ENCODE results near the gene PRG2.
"Not testable (repeated sequence)": the region's sequence is repeated elsewhere in the genome, so short reads cannot be mapped to it uniquely, and the experiment has no call there.

Gene PRG2

GRCh38 chr11:57418131-57418530 lies 27.7 kb upstream of the PRG2 start:
- no peak for DNase-seq

GRCh38 chr11:57417056-57417455 lies 26.6 kb upstream of the PRG2 start:
- DNase-seq: no peak

DNA sequence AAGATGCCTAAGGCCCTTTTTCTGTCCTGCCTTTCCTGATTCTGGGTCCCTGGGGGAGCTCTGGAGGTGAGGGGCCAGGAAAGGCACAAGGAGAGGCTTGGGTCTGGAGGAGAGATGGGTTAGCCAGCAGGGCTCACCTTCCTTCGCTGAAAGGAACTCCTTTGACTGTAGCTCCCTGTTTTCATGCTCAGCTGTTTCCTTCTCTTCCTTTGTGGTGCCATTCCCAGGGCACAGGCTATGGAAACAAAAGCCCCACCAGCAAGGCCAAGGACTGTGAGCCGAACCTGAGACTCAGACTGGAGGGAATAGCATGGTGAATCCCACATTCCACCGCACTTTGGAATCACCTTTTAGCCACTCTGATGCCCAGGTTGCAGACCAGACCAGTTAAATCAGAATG lies 26.0 kb upstream of the PRG2 start:
- DNase-seq: no peak

- DNase-seq: no peak
Observed at GRCh38 chr11:57414612-57415212, 24.3 kb upstream of the PRG2 start.

DNA sequence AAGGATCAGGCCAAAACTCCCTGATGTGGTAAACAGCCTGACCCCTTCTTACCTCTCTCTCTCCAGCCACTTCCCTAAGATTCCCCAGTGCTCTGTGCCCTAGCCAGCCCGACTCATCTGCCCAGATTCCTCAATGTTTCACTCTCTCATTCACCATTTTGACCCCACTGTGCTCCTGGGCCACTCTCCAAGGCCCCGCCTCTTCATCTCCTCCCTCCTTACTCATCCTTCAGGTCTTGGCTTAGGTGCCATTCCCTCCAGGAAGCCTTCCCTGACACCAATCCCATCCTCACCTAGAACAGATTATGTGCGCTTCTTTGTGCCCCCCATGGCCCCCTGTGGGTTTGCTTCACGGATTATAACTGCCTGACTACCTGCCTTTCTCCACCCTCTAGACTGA lies 23.2 kb upstream of the PRG2 start:
- no peak for DNase-seq

DNA sequence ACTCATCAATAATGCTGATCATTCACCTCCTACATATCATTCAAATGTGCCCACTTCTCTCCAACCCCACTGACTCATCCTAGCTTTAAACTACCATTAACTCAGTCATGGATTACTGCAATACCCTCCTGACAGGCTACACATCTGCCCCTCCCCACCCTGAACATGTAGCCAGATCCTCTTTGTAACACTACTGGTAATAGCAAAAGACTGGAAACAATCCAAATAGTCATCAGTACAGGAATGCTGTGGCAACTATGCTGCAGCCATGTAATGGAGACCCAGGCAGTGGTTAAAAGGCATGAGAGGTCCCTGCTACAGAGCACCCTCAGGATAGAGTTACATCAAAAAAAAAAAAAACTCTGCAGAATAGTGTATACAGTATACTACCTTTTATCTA lies 19.8 kb upstream of the PRG2 start:
- DNase-seq: no peak

- no peak for DNase-seq
Observed at GRCh38 chr11:57409321-57410100, 19.1 kb upstream of the PRG2 start.

GRCh38 chr11:57408771-57409170 lies 18.3 kb upstream of the PRG2 start:
- DNase-seq: no peak

DNA sequence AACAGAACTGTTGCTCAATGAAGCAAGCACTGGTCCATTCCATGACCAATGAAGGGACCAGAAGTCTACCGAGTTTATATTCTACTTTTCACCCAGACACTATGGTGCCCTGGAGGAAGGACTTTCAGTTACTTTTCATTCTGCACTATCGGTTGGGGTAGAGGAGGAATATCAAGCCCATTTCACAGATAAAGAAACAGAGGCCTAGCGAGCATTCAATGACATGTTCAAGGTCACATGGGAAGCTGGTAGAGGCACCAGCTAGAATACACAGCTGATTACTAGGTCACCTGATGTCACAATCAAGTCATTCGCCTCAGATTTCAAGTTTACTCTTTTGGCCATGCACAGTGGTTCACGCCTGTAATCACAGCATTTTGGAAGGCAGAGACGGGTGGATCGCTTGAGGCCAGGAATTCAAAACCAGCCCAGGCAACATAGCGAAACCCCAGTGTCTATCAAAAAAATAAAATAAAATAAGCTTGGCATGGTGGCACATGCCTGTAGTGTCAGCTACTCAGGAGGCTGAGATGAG lies 17.6 kb upstream of the PRG2 start:
- DNase-seq: no peak

DNA sequence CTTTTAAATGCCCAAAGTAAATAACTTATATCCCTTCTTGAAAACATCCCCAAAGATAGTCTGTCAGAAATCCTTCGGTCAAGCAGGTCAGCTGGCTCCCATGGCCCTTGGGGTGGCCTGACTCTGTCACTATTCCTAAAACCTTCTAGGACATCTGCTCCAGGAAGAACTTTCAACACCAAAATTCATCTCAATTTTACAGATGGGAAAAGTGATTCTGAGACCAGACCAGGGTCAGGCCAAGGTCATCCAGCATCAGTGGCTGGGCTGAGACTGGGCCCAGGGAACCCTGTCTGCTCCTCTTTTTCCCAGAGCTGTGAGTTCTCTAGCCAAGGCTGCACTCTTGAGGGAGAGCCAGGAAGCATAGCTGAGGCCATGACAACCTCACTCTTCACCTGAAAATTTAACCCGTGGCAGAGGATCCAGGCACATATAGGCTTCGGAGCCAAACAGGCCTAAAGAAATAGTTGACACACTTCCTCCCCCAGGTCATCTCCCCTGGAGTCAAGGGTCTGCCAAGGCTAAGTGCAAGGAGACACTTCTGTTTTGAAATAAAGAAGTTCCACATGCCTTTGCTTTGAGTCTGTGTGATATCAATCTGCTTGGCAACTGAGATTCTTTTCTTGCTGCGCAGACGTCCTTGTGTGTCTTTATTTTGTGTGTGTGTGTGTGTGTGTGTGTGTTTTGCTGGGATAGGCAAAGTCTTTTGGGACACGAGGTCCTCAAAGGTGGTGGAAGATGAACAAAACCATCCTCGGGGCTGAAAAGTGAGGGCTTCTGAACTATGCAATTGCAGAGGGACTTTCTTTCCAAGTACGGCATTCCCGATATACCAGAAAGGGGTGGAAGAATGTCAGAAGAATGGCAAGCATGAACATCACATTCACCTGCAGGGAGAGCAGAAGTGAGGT lies 16.8 kb upstream of the PRG2 start:
- DNase-seq: no peak

DNA sequence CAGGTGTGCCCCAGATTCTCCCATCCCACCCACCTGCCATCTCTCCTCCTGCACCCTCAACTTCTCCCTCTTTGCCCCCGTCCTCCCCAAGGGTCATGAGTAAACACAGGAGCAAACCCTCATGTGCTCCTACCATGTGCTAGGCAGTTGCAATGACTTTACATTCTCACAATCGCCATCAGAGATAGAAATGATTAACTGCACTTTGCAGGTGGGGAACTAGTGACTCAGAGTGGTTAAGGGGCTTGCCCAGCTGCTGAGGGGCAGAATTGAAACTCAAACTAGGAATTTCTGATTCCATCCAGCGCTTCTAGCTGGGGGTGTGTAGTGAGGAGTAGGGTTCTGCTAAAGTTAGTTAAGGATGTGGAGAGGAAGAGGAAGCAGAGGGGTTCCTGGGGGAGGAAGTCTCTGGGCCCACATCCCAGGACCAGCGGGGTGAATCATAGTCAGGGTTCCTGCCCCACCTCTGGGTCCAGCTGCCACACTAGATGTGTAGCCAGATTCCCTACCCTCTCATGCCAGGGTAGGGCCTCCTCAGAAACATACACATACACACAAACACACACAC lies 16.0 kb upstream of the PRG2 start:
- no peak for DNase-seq

- DNase-seq: no peak
Observed at GRCh38 chr11:57405271-57405860, 14.9 kb upstream of the PRG2 start.

DNA sequence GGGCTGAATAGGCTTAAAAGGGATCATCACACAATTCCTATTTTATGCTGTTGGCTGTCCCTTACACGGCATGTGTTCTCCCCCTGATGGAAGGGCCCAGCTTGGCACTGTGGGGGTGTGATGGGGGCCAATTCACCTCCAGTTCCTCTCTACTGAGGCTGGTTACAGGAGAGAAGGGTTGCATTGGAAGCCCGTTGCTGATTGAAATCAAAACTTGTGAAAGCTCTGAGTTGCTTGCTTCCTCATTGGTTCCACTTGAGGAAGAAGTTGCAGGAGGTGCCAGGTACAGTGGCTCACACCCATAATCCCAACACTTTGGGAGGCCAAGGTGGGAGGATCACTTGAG lies 13.3 kb upstream of the PRG2 start:
- DNase-seq: no peak

DNA sequence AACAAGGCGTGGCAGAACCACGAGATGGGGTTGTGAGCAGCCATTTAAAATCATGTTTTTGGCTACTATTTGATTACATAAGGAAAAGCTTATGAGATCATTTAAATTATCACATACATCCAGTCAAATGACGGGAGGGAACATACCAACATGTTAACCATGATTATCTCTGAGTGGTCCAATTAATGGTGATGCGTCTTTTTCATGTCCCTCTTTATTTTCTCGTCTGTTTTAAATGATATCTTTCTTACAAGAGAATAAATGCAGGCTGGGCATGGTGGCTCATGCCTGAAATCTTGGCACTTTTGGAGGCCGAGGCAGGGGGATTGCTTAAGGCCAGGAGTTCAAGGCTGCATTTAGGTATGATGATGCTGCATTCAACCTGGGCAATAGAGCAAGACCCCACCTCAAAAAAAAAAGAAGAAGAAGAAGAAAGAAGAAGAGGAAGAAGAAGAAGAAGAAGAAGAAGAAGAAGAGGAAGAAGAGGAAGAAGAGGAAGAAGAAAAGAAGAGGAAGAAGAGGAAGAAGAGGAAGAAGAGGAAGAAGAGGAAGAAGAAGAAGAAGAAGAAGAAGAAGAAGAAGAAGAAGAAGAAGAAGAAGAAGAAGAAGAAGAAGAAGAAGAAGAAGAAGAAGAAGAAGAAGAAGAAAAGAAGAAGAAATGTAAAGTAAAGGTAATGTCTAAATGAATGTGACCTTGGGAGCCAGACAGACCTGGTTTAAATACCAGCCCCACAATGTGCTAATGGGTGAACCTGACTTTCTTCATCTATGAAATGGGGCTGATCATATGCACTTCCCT lies 12.8 kb upstream of the PRG2 start:
- DNase-seq: not testable (repeated sequence)

DNA sequence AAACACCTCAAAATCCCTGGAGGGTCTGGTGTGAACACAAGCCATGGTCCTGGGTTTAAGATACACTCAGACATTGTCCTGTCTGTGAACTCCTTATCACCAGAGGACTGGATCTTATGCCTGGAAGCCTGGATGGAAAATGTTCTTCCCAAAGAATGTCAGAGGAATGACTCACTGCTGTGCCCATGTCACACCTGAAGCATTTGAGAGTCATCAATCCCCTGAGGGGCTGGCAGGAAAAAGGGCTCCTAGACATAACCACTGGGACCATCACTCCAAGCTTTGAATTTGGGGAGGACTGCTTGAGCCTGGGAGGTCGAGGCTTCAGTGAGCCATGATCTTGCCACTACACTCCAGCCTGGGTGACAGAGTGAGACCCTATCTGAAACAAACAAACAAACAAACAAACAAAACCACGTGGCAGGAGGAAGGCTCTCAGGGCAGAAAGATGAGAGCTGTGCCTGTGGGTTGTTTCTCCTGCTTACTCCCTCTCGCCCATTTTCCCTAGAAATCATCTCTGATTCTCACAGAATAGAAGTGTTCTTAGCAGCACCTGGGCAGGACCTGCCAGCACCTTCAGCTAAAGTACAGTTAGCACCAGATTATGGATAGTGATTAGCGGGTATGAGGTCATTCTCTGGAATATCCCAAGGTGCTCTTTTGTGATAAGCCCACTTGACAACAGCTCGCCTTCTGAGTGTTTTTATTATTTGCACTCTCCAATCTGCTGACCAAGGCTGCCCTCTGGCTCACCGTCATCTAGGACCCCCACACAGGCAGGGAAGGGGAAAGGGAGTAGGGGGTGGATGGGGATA lies 11.9 kb upstream of the PRG2 start:
- no peak for DNase-seq

GRCh38 chr11:57399972-57400578 lies 9.6 kb upstream of the PRG2 start:
- DNase-seq: no peak

GRCh38 chr11:57399221-57399620 lies 8.8 kb upstream of the PRG2 start:
- no peak for DNase-seq

DNA sequence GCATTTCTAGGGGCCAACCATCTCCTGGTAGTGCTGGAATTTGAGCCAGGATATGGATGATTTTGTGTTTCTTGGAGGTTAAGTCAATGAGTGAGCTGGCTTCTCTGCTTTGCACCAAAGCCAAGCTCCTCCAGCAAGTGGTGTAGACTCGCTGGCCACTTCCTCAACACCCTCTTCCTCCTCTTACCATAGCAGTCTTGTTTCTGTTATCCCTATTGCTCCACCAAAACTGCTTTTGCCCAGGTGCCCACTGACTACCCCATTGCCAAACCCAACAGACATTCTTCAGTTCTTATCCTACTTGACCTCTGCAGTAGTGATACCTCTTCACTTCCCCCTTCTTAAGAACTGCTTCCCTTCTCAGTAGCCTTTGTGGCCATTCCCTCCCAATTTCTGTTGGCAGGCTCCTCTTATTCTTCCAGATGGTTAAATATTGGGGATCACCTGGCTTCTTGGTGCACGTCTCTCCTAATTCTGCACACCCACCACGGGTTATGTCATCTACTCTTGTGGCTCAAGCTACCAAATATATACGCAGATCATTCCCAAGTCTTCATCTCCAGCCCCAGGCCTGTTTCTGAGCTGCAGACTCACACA lies 7.0 kb upstream of the PRG2 start:
- DNase-seq: no peak

GRCh38 chr11:57396744-57397143 lies 6.3 kb upstream of the PRG2 start:
- no peak for DNase-seq
